Measurements from ENCODE around the gene SNAP91. TPM values are rescaled to one million over a fixed set of nuclear protein-coding genes. Genes with fewer than 3 reads are reported as not detected.
A peak's percentile ranks its signal among the peaks of the same experiment; 100 is the strongest.

The SNAP91 gene
- total and polyA plus RNA-seq, 3 donors from 2014 or later, result 13.3 to 37.5 (median 32.9) TPM

DNA sequence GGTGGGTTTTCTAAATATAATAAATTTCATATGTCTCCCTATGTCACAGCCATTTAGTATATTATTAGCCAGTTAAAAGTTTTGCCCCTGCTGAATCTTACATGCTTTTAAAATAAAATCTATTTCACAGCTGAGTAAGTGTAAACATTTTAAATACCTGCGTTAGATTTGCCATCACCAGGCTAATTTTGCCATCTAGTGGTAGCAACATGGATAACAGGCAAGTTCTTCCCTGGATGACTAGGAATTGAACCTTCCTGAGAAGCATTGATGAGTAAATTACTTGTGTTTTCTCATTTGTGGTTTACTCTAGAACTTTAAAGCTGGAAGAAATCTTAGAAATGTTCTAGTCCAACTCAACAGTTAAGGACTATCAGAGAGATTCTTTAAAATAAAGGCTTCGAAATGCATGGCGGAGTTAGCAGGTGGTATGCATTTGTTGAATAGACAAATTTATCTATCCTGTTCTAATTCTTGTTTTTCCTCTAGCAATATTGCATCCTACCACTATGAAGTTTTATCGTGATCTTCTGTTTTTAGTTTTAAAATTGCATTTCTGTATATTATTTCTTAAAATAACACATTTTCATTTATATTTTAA is 193.9 kb downstream of the SNAP91 start:
- DNase-seq, result peak; percentile 57
- H3K27ac ChIP-seq, result no peak overlapping the region
- 22 to 36% methylated on average over 4 of the region's 4 CpGs for WGBS, 2 donors
- H3K9me3 ChIP-seq, result no peaks in the 10 kb centered on the region
- TF ChIP-seq, protein P1, sequence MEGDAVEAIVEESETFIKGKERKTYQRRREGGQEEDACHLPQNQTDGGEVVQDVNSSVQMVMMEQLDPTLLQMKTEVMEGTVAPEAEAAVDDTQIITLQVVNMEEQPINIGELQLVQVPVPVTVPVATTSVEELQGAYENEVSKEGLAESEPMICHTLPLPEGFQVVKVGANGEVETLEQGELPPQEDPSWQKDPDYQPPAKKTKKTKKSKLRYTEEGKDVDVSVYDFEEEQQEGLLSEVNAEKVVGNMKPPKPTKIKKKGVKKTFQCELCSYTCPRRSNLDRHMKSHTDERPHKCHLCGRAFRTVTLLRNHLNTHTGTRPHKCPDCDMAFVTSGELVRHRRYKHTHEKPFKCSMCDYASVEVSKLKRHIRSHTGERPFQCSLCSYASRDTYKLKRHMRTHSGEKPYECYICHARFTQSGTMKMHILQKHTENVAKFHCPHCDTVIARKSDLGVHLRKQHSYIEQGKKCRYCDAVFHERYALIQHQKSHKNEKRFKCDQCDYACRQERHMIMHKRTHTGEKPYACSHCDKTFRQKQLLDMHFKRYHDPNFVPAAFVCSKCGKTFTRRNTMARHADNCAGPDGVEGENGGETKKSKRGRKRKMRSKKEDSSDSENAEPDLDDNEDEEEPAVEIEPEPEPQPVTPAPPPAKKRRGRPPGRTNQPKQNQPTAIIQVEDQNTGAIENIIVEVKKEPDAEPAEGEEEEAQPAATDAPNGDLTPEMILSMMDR (IDR thresholded peaks at IDR 0.05), result peak; percentile 75 to 87 (median 85)
- no peak for TF ChIP-seq POLR2A (IDR thresholded peaks at IDR 0.05)
- peaks cover 2% of the 10 kb centered on the region for H3K4me1 ChIP-seq
- intact Hi-C loops (cut with DNase I; ENCODE audit: low total_unique reads), result loop anchor here (10.0 kb wide), 2 partner anchors 90 to 300 kb away; no protein-coding TSS in a partner anchor
- no peaks in the 10 kb centered on the region for H3K27me3 ChIP-seq
- H3K4me3 ChIP-seq, result no peak overlapping the region
- no peaks in the 10 kb centered on the region for H3K36me3 ChIP-seq (ENCODE audit: low read depth, missing control alignments)

DNA sequence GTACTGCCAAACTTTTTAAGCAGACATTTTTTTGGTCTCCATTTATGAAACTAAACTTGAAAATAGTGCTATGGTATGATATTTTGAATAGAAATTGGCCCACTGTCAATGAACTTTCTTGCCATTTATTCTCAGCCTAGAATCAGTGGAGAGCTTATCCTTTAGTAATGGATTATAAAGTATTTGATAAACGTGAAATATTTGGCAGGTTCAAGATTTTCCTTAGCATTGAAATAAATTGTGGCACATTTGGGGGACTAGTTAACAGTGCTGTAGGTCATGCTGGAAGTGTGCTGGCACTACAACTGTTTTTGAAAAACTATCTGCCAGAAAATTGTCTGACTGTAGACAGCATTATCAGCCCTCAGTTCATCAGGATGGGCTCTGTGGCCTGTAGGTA is 194.4 kb downstream of the SNAP91 start:
- Histone ChIP-seq H3K27me3 (no peaks in the 10 kb centered on the region), H3K4me3 (no peak overlapping the region), H3K4me1 (peaks cover 2% of the 10 kb centered on the region), H3K9me3 (no peaks in the 10 kb centered on the region), H3K27ac (no peak overlapping the region), H3K36me3 (ENCODE audit: low read depth, missing control alignments) (no peaks in the 10 kb centered on the region)
- WGBS, 2 donors, result 36 to 48% methylated on average over 1 of the region's 1 CpG
- no peak for TF ChIP-seq POLR2A (IDR thresholded peaks at IDR 0.05)
- TF ChIP-seq, protein P1 (IDR thresholded peaks at IDR 0.05), result no peak
- intact Hi-C loops (cut with DNase I; ENCODE audit: low total_unique reads), result loop anchor here (10.0 kb wide), 2 partner anchors 90 to 300 kb away; no protein-coding TSS in a partner anchor
- DNase-seq, result no peak

DNA sequence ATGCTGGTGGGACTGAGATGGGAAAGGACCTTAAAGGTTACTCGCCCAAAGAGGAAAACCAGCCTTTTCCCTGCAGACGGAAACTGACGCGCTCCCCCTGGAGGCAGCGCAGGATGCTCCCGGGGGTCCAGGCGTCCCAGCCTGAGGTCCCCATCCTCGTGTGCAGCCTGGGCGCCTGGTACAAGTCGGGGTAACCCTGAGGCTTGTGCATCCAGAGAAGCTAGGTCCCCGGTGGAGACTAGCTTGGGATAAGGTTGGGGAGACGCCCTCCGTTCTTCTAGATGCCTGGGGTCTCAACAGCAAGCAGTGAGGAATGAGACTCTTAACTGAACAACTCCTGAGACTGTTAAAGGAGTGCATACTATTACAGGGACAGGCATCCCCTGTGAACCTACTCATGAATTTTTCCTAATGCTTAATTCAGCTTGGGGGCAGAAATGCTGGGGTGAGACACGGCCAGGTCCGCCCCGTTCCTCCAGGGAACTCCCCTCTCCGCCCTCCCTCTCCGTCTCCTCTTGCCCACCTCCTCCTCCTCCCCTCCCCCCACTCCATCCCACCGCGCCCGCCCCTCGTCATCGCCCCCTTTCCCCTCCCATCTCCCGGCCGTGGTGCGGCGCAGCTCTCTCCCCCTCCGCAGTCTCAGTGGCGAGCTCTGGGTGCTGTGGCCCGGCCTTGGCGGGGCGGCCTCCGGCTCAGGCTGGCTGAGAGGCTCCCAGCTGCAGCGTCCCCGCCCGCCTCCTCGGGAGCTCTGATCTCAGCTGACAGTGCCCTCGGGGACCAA is 196.8 kb downstream of the SNAP91 start, which contains the start of gene PRSS35:
Gene PRSS35 (plus strand): TSS at position 634 of the 781 bp plus-strand sequence. CDS start 10,908 bp downstream, outside the sequence.
- DNase-seq, result peak; percentile 68
- no peaks in the 10 kb centered on the region for H3K9me3 ChIP-seq
- TF ChIP-seq POLR2A (IDR thresholded peaks at IDR 0.05), result no peak
- TF ChIP-seq, protein P1 (IDR thresholded peaks at IDR 0.05), result peak; percentile 45 to 59 (median 58)
- H3K36me3 ChIP-seq (ENCODE audit: low read depth, missing control alignments), result no peaks in the 10 kb centered on the region
- peak within 1 kb of the TSS; percentile 52 to 63 for H3K4me3 ChIP-seq
- H3K4me1 ChIP-seq, result peaks cover 2% of the 10 kb centered on the region
- 4 to 8% methylated on average over 23 to 27 of the region's 38 CpGs for WGBS, 2 donors
- peak within 1 kb of the TSS; percentile 67 to 68 for H3K27ac ChIP-seq
- intact Hi-C loops (cut with DNase I; ENCODE audit: low total_unique reads), result loop anchor here (10.0 kb wide), 2 partner anchors 87 to 297 kb away; no protein-coding TSS in a partner anchor
- no peaks in the 10 kb centered on the region for H3K27me3 ChIP-seq

DNA sequence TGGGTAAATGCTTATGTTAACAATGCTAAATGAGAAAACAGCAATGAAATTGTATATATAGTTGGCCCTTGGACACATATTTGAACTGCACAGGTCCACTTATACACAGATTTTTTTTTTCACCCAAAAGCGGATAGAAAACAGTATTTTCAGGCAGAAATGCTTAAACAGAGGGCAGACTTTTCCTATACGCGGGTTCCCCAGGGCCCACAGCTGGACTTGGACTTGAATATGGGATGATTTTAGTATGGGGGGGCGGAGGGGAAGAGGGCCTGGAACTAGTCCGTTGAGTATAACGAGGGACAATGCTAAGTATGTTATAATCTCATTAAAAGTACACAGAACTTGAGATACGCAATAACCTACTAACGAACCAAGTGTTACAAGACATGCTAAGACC is 197.6 kb downstream of the SNAP91 start:
- WGBS, 2 donors, result 53 to 60% methylated on average over 8 of the region's 8 CpGs
- DNase-seq, result no peak
- no peaks in the 10 kb centered on the region for H3K36me3 ChIP-seq (ENCODE audit: low read depth, missing control alignments)
- intact Hi-C loops (cut with DNase I; ENCODE audit: low total_unique reads), result loop anchor here (10.0 kb wide), 2 partner anchors 86 to 296 kb away; no protein-coding TSS in a partner anchor
- no peak for TF ChIP-seq POLR2A (IDR thresholded peaks at IDR 0.05)
- TF ChIP-seq, protein P1 (IDR thresholded peaks at IDR 0.05), result no peak
- H3K4me3 ChIP-seq, result peak overlapping the region in 1 of 2 donors; percentile 63
- H3K27ac ChIP-seq, result no peak overlapping the region
- no peaks in the 10 kb centered on the region for H3K9me3 ChIP-seq
- peaks cover 2% of the 10 kb centered on the region for H3K4me1 ChIP-seq
- no peaks in the 10 kb centered on the region for H3K27me3 ChIP-seq

All from testis (tissue), 3 donors.